Subcutaneous adipose tissue (tissue), 4 donors: ENCODE data around the gene TMEM108. TPM values are rescaled to one million over a fixed set of nuclear protein-coding genes. Genes with fewer than 3 reads are reported as not detected.

Experiments
- CTCF ChIP-seq: fragments of 450-650 bp; IDR thresholded peaks from one replicate; pipeline ENCODE4 v1.5.1; 2016; ENCODE audit warnings: low read depth, mild to moderate bottlenecking, control low read depth, antibody characterized with exemption, moderate library complexity
- total RNA-seq, 4 donors: library from RNA; depleted of rRNA; stranded (reverse); fragments of >200 nt; gene quantifications; one replicate each; pipeline ENCODE4 v1.1.0, GENCODE V29; 2016

The TMEM108 gene
- total RNA-seq, 4 donors from 2014 or later = 0.66 to 1.0 (median 0.75) TPM; not detected in 1

GRCh38 chr3:133371676-133372075 lies 333.5 kb downstream of the TMEM108 start:
- no peak for TF ChIP-seq CTCF

GRCh38 chr3:133374708-133375402 lies 336.7 kb downstream of the TMEM108 start:
- TF ChIP-seq CTCF = no peak

- no peak for TF ChIP-seq CTCF
Measured at GRCh38 chr3:133375403-133375745, 337.2 kb downstream of the TMEM108 start.

GRCh38 chr3:133376810-133377209 lies 338.6 kb downstream of the TMEM108 start:
- no peak for TF ChIP-seq CTCF

GRCh38 chr3:133377396-133377795 lies 339.2 kb downstream of the TMEM108 start:
- TF ChIP-seq CTCF = no peak

- no peak for TF ChIP-seq CTCF
Measured at GRCh38 chr3:133379926-133380325, 341.7 kb downstream of the TMEM108 start.

- TF ChIP-seq CTCF = no peak
Measured at GRCh38 chr3:133380481-133381225, 342.5 kb downstream of the TMEM108 start.
